Stimulated activated CD4-positive, alpha-beta T cell treated with anti-CD3 and anti-CD28 coated beads, Interleukin-2, amount 100 ng/mL, for 4 hours (primary cell): ENCODE measurements around the gene CMPK2.

ENCODE experiments used
- DNase-seq: peaks from one replicate; pipeline ENCODE4 v3.0.0-alpha.2; 2020; ENCODE audit warnings: low read depth

CMPK2 gene

GRCh38 chr2:6810961-6811360 is 54.7 kb downstream of the CMPK2 start:
- no peak for DNase-seq

DNA sequence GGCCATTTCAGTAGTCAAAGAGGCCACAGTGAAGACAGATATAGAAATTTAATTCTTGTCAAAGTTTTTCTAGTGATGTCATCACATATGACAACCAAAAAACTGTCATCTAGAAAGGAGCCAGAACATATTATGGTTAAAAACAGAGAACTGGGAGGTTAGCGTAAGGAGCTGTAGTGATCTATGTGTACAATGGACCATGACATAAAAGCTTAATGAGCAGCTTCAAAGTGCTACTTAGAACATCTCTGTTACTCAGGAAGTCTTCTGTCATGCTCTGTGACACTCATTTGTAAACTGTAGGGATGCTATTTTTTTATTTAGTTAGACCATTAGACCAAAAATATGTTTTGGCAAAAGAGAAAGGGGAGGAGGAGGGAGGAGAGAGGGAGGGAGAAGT is 57.3 kb downstream of the CMPK2 start:
- no peak for DNase-seq

DNA sequence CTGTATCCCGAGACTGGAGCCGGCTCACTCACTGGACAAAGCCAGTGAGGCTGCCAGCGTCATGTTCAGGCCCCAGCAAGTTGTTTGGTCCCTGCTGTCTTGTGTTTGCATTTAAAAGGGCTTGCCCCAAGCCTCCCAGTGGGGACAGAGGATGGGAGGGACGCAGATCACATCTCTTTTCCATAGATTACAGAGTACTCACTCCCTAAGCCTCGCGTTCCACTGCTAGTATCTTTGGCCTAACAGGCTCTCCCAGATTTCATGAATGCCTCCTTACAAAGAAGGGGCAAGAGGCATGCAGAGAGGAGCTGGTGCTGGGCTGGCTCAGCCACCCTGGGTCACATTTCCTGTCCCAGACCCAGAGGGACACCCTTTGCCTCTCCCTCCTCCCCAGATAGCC is 59.1 kb downstream of the CMPK2 start:
- no peak for DNase-seq

GRCh38 chr2:6800553-6800952 is 65.2 kb downstream of the CMPK2 start:
- no peak for DNase-seq
